Esophagus (tissue), 2 donors: ENCODE results near the gene PLXNB2. TPM values are rescaled to one million over a fixed set of nuclear protein-coding genes. Genes with fewer than 3 reads are reported as not detected.
"Not testable (repeated sequence)": the region's sequence is repeated elsewhere in the genome, so short reads cannot be mapped to it uniquely, and the experiment has no call there.

Experiments used
- H3K27ac ChIP-seq, 2 donors: one replicate each; pipeline ENCODE4 v1.5.1; 2013; ENCODE audit warnings: low read depth in 2 of 2, mild to moderate bottlenecking in 2 of 2, inconsistent platforms in 1 of 2, low read length in 1 of 2, moderate library complexity in 1 of 2
- H3K27me3 ChIP-seq, 2 donors: one replicate each; pipeline ENCODE4 v1.6.1; 2013; ENCODE audit warnings: low read length in 2 of 2, control low read depth in 1 of 2, mild to moderate bottlenecking in 1 of 2; ENCODE audit not compliant: insufficient read depth in 2 of 2, control insufficient read depth in 1 of 2
- H3K36me3 ChIP-seq, 2 donors: one replicate each; pipeline ENCODE4 v1.6.1; 2013; ENCODE audit warnings: low read length in 1 of 2; ENCODE audit not compliant: control insufficient read depth in 2 of 2, insufficient read depth in 2 of 2
- H3K4me1 ChIP-seq, 2 donors: one replicate each; pipeline ENCODE4 v1.6.1; 2013; ENCODE audit warnings: low read length in 1 of 2; ENCODE audit not compliant: control insufficient read depth in 2 of 2, insufficient read depth in 2 of 2
- H3K4me3 ChIP-seq, 2 donors: one replicate each; pipeline ENCODE4 v1.5.1; 2013; ENCODE audit warnings: low read length in 2 of 2, mild to moderate bottlenecking in 2 of 2, low read depth in 1 of 2, moderate library complexity in 1 of 2
- H3K9me3 ChIP-seq, 2 donors: one replicate each; pipeline ENCODE4 v1.6.1; 2013; ENCODE audit warnings: mild to moderate bottlenecking in 2 of 2, low read depth in 1 of 2, low read length in 1 of 2, moderate library complexity in 1 of 2; ENCODE audit not compliant: control insufficient read depth in 2 of 2, insufficient read depth in 1 of 2
- WGBS, 2 donors: extraction: QIAGEN DNeasy Blood & Tissue Kit; methylation state at CpG; one replicate each; pipeline ENCODE4 v1.1.7; 2013; 5-methylcytosine and 5-hydroxymethylcytosine counted together
- polyA plus RNA-seq, 2 donors: library from polyadenylated mRNA; stranded (reverse); fragments of 200-250 nt; gene quantifications; one replicate each; pipeline ENCODE4 v1.2.3, GENCODE V29; 2013
- donor health status: healthy with polysubstance abuse.
- donor health status: Bipolar disorder and iron deficiency.

The PLXNB2 gene
- polyA plus RNA-seq, 2 donors, result 107 to 186 TPM

DNA sequence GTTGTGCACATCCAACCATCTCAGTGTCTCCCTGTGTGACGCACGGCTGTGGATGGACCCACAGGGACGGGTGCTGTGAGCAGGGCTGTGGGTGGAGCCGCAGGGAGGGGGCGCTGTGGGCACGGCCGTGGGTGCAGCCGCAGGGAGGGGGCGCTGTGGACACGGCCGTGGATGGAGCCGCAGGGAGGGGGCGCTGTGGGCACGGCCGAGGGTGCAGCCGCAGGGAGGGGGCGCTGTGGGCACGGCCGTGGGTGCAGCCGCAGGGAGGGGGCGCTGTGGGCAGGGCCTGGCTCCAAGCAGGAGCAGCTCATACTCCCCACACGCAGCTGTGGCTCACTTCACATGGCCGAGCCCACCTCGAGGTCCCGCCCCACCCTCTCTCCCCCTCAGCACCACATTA lies 31.3 kb downstream of the PLXNB2 start:
- Histone ChIP-seq H3K9me3 (peaks cover 0 to 9% of the 10 kb centered on the region in 2 donors), H3K4me3 (no peak overlapping the region), H3K36me3 (peaks cover 0 to 62% of the 10 kb centered on the region in 2 donors), H3K27ac (peak overlapping the region; percentile 55 to 78), H3K27me3 (no peaks in the 10 kb centered on the region), H3K4me1 (peaks cover 0 to 16% of the 10 kb centered on the region in 2 donors)
- WGBS, 2 donors, result 52 to 58% methylated on average over 25 of the region's 25 CpGs

DNA sequence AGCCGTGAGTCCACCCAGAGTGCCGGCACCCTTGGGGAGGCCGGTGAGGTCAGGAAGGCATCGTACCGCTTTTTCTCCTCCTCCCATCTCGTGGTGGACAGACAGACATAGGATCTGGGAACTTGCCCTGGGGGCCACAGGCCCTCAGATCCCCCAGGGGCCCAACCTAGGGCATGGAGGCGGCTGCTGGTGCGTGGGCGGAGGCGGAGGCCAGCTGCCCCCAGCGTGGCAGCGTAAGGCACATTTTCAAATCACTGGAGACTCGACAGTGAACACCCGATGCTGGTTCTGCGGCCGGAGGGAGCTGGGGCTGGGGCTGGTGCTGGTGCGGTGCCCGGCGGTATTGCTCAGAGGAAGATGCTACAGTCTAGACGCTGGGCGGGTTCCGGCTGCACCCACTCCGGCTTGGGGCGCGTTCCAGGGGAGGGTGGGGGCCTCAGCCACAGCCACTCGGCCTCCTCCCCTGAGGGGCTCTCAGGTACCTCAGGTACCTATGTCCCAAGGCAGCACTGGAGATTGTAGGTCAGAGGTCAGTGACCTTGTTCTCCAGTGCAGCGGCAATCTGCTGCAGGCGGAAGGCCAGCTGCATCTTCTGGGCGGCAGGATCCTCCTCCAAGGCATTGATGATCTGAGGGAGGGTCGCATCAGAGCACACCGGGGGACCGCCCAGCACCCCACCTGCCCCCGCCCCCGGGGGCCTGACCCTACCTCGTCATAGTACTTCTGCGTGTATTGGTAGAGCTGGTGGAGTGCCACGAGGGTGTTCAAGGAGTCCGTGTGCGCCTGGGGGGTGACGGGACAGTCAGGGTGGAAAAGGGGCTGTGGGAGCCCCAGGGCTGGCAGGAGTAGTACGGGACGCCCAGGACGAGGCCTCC lies 32.0 kb downstream of the PLXNB2 start:
- H3K27ac ChIP-seq, result peak overlapping the region; percentile 3 to 36
- H3K9me3 ChIP-seq, result peaks cover 0 to 7% of the 10 kb centered on the region in 2 donors
- 70 to 80% methylated on average over 43 of the region's 43 CpGs for WGBS, 2 donors
- H3K4me1 ChIP-seq, result peaks cover 4 to 19% of the 10 kb centered on the region in 2 donors
- no peaks in the 10 kb centered on the region for H3K27me3 ChIP-seq
- H3K4me3 ChIP-seq, result no peak overlapping the region
- peaks cover 0 to 55% of the 10 kb centered on the region in 2 donors for H3K36me3 ChIP-seq

DNA sequence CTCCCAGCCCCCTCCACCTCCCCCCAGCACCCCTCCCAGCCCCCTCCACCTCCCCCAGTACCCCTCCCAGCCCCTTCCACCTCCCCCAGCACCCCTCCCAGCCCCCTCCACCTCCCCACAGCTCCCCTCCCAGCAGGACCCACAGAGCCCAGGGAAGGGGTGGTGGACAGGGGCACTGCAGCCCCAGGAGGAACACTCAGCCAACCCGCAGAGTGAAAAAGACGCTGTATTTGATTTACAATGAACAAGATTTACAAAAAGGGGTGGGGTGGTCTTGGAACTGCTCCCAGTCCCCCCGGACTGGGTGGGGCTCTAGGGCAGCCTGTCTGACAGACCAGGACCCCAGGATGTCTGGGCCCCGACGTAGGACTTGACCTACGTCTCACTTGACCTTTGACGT lies 32.7 kb downstream of the PLXNB2 start:
- Histone ChIP-seq H3K4me1 (peaks cover 4 to 16% of the 10 kb centered on the region in 2 donors), H3K36me3 (peaks cover 0 to 48% of the 10 kb centered on the region in 2 donors), H3K27me3 (no peaks in the 10 kb centered on the region), H3K27ac (peak overlapping the region in 1 of 2 donors; percentile 3), H3K4me3 (no peak overlapping the region), H3K9me3 (peaks cover 0 to 5% of the 10 kb centered on the region in 2 donors)
- WGBS, 2 donors, result 46 to 58% methylated on average over 7 of the region's 7 CpGs

DNA sequence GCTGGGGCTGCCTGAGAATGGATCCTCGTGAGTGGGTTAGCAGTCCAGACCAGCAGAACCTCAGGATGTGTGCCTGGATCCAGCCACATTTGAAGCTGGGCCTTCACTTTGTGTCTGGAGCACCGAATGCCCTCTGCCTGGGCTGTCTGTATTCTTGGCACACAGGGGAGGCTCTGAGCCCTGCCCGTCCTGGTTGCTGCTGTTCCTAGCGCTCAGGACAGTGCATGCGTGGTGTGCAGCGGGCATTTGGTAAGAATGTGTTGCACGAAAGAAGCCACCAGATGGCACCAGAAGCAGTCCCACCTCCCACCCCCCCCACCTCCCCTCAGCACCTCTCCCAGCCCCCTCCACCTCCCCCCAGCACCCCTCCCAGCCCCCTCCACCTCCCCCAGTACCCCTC lies 33.1 kb downstream of the PLXNB2 start:
- H3K4me3 ChIP-seq, result no peak overlapping the region
- peaks cover 0 to 44% of the 10 kb centered on the region in 2 donors for H3K36me3 ChIP-seq
- H3K9me3 ChIP-seq, result peaks cover 0 to 5% of the 10 kb centered on the region in 2 donors
- no peaks in the 10 kb centered on the region for H3K27me3 ChIP-seq
- H3K4me1 ChIP-seq, result peaks cover 4 to 15% of the 10 kb centered on the region in 2 donors
- 24 to 25% methylated on average over 7 of the region's 7 CpGs for WGBS, 2 donors
- no peak overlapping the region for H3K27ac ChIP-seq

DNA sequence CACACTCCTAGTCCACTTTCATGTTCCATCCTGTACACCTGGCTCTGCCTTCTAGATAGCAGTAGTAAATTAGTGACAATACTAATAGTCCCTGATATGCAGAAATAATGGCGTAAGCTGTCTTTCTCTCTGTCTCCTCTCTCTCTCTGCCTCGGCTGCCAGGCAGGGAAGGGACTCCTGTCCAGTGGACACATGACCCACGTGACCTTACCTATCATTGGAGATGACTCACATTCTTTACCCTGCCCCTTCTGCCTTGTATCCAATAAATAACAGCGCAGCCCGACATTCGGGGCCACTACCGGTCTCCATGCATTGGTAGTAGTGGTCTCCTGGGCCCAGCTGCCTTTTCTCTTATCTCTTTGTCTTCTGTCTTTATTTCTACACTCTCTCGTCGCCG lies 33.7 kb downstream of the PLXNB2 start:
- H3K27ac ChIP-seq, H3K4me3 ChIP-seq, H3K9me3 ChIP-seq, H3K27me3 ChIP-seq: not testable (repeated sequence)
- peaks cover 0 to 38% of the 10 kb centered on the region in 2 donors for H3K36me3 ChIP-seq
- 74 to 83% methylated on average over 10 of the region's 10 CpGs for WGBS, 2 donors
- H3K4me1 ChIP-seq, result peaks cover 7 to 18% of the 10 kb centered on the region in 2 donors

DNA sequence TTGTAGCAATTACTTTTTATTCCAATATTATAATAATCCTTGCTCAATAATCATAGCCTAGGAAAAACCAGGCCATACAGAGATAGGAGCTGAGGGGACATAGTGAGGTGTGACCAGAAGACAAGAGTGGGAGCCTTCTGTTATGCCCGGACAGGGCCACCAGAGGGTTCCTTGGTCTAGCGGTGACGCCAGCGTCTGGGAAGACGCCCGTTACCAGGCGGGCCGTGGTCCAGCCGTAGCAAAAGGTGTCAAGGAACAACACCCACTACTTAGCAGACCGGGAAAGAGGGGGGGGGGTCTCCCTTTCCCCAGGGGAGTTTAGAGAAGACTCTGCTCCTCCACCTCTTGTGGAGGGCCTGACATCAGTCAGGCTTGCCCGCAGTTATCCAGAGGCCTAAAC lies 34.1 kb downstream of the PLXNB2 start:
- H3K27ac ChIP-seq, H3K4me3 ChIP-seq, H3K9me3 ChIP-seq, H3K27me3 ChIP-seq: not testable (repeated sequence)
- Histone ChIP-seq H3K4me1 (peaks cover 9 to 22% of the 10 kb centered on the region in 2 donors), H3K36me3 (peaks cover 0 to 34% of the 10 kb centered on the region in 2 donors)
- 53 to 54% methylated on average over 11 of the region's 11 CpGs for WGBS, 2 donors

DNA sequence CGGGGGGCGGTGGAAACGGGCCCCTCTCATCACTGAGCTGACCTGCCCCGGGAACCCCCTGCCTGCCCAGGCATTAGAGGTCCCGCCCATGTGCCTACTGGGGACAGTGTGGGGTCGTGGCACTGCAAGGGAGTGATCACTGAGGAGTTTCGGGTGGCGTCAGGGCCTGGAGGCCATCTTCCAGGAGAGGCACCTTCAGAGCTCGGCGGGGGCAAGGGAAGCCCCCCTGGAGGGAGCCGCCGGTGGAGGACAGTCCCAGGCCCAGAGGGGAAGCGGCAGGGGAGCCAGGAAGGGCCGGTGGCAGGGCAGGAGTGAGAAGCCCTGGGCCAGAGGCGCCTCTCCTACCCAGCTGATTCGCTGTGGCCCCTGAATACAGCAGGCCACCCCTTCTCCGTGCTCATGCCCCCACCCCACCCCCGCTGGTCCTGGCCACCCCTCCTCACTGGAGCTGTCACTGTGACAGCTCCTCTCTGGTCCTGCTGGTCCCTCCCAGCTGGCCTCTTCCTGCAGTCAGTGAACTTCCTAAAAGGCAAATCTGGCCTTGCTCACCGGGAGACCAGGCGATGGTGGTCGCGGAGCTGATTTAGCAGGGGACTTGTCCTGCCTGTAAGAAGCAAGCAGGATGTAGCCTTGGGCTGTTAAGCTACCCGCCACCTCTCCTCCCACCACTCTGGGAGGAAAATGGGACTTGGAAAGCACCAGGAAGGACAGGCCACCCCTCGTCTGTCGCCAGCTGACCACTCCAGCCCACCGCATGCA lies 35.2 kb downstream of the PLXNB2 start:
- H3K36me3 ChIP-seq, result peaks cover 0 to 23% of the 10 kb centered on the region in 2 donors
- peaks cover 0 to 5% of the 10 kb centered on the region in 2 donors for H3K9me3 ChIP-seq
- H3K4me3 ChIP-seq, result no peak overlapping the region
- peaks cover 12 to 29% of the 10 kb centered on the region in 2 donors for H3K4me1 ChIP-seq
- peak overlapping the region in 1 of 2 donors; percentile 6 for H3K27ac ChIP-seq
- H3K27me3 ChIP-seq, result no peaks in the 10 kb centered on the region
- WGBS, 2 donors, result 41 to 43% methylated on average over 20 to 26 of the region's 26 CpGs

DNA sequence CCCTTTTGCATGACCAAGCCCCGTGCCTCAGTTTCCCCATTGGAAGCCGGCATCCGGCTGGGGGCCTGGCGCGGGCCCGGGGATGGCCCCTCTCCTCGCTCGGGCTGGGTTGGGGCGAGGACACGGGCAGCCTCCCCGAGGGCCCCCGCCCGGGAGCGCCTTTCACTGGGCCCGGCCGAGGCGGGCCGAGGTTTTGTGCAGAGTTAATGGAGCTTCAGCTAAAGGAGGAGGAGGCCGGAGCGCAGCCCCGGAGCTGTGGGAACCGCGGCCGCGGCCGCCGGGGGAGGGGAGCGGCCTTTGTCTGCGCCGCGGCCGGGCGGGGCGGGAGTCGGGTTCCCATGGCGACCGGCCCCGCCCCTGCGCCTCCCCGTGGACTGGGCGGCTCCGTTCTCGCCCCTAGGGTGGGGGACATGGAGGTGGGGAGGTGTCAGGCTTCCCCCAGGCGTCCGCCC lies 35.9 kb downstream of the PLXNB2 start:
- peaks cover 12 to 31% of the 10 kb centered on the region in 2 donors for H3K4me1 ChIP-seq

DNA sequence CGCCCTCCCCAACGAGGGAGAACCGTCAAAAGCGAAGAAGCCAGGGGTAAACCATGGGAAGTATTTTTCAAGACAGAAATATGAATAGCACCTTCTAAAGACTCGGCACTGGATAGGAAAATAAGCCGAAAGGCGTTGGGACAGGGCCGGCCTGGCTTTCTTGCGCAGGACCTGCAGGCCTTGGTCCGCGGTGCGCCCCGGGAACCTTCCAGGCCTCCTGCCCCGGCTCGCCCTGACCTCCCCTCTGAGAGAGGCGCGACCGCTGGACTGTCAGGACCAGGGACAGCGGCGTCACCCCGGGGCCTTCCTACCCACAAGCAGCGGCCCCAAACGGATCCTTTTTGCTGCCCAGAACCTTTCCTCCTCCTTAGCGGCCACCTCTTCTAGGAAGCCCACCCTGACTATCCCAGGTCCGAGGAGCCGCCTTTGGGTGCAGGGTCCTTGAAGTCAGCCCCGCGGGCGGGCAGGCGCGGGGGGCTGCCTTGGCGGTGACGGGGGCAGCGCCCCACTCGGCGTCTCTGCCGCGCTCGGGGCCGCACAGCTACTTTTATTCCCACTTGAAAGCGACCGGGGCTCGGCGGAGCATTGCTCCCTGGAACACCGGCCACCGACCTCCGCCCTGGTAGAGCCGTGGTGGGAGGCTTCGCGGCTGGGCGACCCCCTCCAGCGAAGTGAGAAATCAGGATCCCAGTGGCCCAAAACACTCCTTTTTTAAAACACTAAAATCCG lies 36.6 kb downstream of the PLXNB2 start:
- WGBS, 2 donors, result 1 to 2% methylated on average over 51 to 53 of the region's 53 CpGs
- no peaks in the 10 kb centered on the region for H3K27me3 ChIP-seq
- peak overlapping the region; percentile 31 to 48 for H3K4me3 ChIP-seq
- peaks cover 0 to 13% of the 10 kb centered on the region in 2 donors for H3K36me3 ChIP-seq
- H3K4me1 ChIP-seq, result peaks cover 12 to 30% of the 10 kb centered on the region in 2 donors
- H3K27ac ChIP-seq, result peak overlapping the region; percentile 36 to 56
- H3K9me3 ChIP-seq, result no peaks in the 10 kb centered on the region

More for the DNA sequence above, 35.9 kb downstream of the PLXNB2 start:
- peaks cover 0 to 5% of the 10 kb centered on the region in 2 donors for H3K9me3 ChIP-seq
- H3K27ac ChIP-seq, result no peak overlapping the region
- no peaks in the 10 kb centered on the region for H3K27me3 ChIP-seq
- WGBS, 2 donors, result 1% methylated on average over 32 to 45 of the region's 45 CpGs
- H3K4me3 ChIP-seq, result peak overlapping the region; percentile 7 to 31
- H3K36me3 ChIP-seq, result peaks cover 0 to 20% of the 10 kb centered on the region in 2 donors
